T-helper 1 cell treated with Interleukin-12 subunit alpha and Interleukin-12 subunit beta and Interleukin-4 antibody, amounts not matched to agents 30 ng/mL and 1 ng/mL, for 36 hours (primary cell): ENCODE data around the gene CENPH. TPM values are rescaled to one million over a fixed set of nuclear protein-coding genes. Genes with fewer than 3 reads are reported as not detected.
"Not testable (repeated sequence)": the region's sequence is repeated elsewhere in the genome, so short reads cannot be mapped to it uniquely, and the experiment has no call there.

ENCODE experiments used
- intact Hi-C: fragments of 100-400 bp; cut with micrococcal nuclease; formaldehyde crosslinking; loops from one replicate; pipeline ENCODE4 v1.15.1; 2024
- total RNA-seq: library from RNA; stranded (reverse); gene quantifications from 2 replicates; pipeline ENCODE4 v1.2.3, GENCODE V29; 2022

CENPH gene
- total RNA-seq, 1 donor from 2014 or later: 19.6 TPM

DNA sequence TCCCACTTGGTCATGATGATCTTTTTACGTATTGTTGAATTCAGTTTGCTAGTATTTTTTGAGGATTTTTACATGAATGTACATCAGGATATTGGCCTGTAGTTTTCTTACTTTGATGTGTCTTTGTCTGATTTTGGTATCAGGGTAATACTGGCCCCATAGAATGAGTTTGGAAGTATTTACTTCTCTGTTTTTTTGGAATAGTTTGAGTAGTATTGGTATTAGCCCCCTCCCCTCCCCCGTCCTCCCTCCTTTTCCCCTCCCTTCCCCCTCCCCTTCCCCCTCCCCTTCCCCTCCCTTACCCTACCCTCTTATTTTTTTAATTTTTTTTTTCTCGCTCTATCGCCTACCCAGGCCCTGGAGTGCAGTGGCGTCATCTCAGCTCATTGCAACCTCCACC, 55.6 kb downstream of the CENPH start:
- intact Hi-C loops: no loop called here

DNA sequence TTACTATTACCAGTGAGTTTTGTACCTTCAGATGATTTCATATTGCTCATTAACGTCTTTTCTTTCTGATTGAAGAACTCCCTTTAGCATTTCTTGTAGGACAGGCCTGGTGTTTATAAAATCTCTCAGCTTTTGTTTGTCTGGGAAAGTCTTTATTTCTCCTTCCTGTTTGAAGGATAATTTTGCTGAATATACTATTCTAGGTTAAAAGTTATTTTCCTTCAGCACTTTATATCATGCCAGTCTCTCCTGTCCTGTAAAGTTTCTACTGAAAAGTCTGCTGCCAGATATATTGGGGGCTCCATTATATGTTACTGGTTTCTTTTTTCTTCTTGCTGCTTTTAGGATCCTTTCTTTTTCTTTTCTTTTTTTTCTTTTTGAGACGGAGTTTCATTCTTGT, 58.6 kb downstream of the CENPH start:
- intact Hi-C loops: no loop called here

DNA sequence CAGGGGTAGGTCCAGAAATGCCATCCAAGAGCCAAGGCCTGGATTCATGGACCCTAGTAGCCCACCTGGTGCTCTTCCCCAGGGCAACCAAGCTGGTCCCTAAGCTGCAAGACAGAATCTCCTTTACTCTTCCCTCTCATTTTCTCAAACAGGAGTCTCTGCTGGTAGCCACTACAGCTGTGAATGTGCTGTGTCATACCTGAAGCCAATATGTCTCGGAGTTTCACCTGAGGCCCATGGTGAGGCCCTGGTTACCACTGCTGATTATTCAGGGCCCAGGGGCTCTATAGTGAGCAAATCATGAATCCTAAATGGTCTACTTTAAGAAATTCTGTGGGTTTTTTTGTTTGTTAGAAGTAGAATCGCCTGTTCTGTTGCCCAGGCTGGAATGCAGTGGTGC, 61.2 kb downstream of the CENPH start:
- intact Hi-C loops: no loop called here

DNA sequence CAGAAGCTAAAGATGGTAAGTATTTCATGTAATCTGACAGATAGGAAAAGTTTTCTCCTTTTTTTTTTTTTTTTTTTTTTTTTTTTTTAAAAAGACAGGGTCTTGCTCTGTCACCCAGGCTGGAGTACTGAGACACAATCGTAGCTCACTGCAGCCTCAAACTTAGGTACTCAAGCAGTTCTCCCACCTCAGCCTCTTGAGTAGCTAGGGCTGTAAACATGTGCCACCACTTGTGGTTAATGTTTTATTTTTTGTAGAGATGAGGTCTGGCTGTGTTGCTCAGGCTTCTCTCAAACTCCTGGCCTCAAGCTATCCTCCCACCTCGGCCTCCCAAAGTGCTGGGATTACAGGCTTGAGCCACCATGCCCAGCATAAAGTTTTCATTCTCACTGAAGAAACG, 63.1 kb downstream of the CENPH start:
- intact Hi-C loops: no loop called here

DNA sequence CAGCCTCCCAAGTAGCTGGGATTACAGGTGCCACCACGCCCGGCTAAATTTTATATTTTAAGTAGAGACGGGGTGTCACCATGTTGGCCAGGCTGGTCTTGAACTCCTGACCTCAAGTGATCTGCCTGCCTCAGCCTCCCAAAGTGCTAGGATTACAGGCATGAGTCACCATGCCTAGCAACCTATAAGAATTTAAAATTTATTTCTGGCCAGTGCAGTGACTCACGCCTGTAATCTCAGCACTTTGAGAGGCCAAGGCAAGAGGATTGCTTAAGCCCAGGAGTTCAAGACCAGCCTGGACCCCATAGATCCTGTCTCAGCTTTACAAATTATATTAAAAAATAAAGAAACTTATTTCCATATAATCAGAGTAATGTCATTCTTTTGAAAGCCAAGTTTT, 66.6 kb downstream of the CENPH start:
- intact Hi-C loops: not testable (repeated sequence)

DNA sequence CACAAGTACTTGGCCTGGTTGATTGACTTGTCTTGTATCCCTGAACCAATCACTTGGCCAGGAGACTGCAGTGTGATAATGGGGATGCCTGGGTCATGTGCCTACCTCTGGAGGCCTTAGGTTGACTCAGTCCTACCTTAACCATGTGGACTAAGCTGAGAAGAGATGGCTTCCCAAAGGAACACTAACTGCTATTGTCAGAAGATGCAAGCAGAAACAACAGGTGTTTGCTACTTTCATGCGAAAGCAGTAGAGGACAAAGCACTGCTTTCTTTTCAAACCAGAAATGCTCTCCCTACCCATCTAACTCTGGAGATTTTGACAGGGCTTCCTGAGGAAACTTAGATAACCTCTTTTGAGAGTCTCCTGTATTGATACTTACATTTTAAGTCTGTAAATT, 68.2 kb downstream of the CENPH start:
- intact Hi-C loops: no loop called here

Other genes starting within 250 kb of the CENPH start
- 44.6 and 44.9 TPM in 2 replicates for gene SLC30A5, start 95.6 kb upstream of the CENPH start, total RNA-seq
- 113 and 119 TPM in 2 replicates for gene CCNB1, start 22.4 kb upstream of the CENPH start, total RNA-seq
- 31.5 and 32.4 TPM in 2 replicates for gene CDK7, start 45.3 kb downstream of the CENPH start, total RNA-seq
- gene CCDC125, start 143.2 kb downstream of the CENPH start, total RNA-seq: 10.1 and 10.7 TPM in 2 replicates
- 30.8 and 33.3 TPM in 2 replicates for gene AK6, start 179.9 kb downstream of the CENPH start, total RNA-seq
- 51.7 and 52.7 TPM in 2 replicates for gene TAF9, start 179.9 kb downstream of the CENPH start, total RNA-seq
- 23.5 and 24.0 TPM in 2 replicates for gene RAD17, start 180.2 kb downstream of the CENPH start, total RNA-seq
- 0.17 TPM in 1 of 2 replicates, not detected in the other for gene MARVELD2, start 225.5 kb downstream of the CENPH start, total RNA-seq